Hematopoietic multipotent progenitor cell treated with erythropoietin and hydrocortisone succinate and interleukin-3 and kit ligand, for 8 days (in vitro differentiated cells): ENCODE results near the gene SHFL.

Source experiments
- DNase-seq: peaks from one replicate; pipeline ENCODE4 v3.0.0-alpha.2; 2015

SHFL gene

GRCh38 chr19:10085641-10086590, at the start of gene SHFL:
SHFL (plus strand) TSS chr19:10086317; CDS start chr19:10086428, 111 bp downstream.
- peak; percentile 80 for DNase-seq

DNA sequence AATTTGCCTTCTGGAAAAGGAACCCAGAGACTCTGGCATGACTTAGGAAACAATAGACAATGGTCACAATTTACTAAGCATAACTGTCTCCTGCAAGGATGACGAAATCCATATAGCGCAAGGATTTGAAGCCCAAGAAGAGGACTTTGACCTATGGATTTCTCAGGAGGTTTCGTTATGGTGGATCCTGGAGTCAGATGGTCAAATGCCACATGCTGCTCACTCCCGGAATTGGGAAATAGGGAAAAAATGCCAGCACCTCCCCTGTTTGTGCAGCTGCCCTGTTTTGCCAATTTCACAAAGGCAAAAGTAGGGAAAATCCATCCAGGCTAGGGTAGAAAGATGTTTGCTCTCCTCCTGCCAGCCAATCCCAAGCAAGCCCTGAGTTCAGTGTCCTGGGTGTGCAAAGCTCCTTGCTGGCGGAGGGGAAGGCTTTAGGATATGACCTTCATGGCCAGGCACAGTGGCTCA, 49.5 kb upstream of the SHFL start:
- no peak for DNase-seq

DNA sequence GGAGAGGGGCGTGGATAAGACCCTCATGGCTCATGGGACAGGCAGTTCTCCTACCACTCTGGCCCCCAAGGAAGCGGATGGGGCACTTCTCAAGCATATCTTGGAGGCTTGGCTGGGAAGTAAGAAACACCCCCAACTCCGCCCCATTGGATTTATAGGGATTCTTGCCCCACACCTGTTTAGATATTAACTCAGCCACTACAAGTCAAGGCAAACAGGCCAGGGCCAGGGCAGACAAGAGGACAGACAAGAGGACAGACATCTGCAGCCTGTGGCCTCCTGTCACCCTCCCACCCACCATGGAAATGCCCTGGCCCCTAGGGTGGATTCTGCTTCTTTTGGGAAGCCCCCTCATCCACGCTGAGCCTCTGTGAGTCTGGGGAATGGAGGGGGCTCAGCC, 48.8 kb upstream of the SHFL start:
- no peak for DNase-seq

GRCh38 chr19:10037809-10038208, 48.3 kb upstream of the SHFL start:
- DNase-seq = no peak

DNA sequence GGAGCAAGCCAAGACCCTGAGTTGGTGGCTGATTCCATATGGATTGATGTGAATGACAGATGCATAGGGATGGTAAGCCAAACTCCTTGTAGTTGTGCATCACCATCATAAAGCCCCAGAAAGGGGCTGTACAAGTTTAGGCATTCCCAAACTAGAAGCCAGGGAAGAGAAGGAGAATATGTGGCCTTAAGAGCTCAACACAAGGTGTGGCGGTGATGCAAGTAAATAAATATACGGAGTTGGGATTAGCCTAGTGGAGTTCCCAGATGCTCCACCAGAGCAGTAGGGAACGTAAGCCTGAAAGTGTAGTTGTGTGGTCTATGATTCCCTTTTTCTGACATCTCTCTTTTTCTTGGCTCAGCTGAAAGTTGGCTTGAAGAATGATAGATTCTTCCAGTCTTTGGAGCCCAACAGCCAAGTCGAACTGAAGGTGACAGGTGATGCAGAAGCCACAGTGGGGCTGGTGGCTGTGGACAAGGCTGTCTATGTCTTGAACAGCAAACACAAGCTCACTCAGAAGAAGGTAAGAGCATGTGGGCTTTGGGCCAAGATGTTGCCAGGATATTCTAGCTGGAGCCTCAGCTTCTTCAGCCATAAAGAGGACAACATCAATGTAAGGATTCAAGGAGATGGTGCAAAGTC, 42.7 kb upstream of the SHFL start:
- no peak for DNase-seq

GRCh38 chr19:10044390-10044789, 41.7 kb upstream of the SHFL start:
- DNase-seq = no peak

- DNase-seq = no peak
Observed at GRCh38 chr19:10045371-10045770, 40.7 kb upstream of the SHFL start.

GRCh38 chr19:10049626-10050025, 36.5 kb upstream of the SHFL start:
- DNase-seq = no peak

DNA sequence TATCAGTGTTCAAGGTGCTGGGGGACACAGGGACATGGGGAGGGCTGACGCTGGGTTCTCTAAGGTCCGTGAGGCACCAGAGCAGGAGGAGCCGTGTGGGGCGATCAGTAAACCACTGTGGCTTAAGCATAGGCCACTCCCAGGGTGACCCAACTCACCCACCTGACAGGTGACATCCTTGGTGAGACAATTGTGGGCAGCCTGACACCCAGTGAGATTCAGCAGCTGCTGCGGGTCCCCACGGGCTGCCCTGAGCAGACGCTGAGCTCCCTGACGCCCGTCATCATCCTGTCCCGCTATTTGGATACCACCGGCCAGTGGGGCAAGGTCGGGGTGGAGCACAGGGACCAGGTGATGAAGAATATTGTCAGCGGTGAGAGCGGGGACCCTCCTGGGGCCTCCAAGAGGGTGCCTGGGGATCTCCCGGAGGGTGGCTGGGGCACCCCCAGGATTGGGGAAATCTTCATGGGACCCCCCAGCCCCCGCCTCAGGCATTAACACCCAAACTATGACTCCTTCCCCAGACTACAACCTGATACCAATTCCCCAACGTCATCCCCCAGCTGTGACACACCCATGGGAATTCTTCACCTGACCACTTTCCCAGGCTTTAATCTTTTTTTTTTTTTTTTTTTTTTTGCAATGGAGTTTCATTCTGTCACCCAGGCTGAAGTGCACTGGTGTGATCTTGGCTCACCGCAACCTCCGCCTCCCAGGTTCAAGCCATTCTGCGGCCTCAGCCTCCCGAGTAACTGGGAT, 33.3 kb upstream of the SHFL start:
- DNase-seq = no peak

DNA sequence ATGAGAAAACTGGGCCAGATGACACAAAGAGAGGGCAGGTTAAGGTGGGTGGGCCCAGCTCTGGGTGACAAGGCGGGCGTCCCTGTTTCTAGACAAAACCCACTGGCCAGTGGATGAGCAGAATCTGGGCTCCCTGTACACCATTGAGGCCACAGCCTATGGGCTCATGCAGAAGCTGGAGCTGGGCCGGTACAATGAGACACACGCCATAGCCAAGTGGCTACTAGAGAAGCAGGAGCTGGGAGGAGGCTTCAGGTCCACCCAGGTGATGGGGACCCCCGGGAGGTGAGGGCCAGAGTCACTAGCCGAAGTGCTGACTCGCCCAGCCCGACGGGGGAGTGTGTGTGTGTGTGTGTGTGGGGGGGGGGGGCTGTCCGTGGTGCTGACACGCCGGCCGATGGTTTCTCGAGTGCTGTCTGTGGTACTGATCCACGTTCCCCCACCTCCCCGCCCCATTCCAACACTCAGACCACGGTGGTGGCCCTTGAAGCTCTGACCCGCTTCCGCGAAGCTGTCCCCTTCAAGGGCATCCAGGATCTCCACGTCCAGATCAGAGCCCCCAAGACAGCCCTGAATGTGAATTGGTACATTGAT, 24.3 kb upstream of the SHFL start:
- no peak for DNase-seq

- no peak for DNase-seq
Observed at GRCh38 chr19:10068205-10068604, 17.9 kb upstream of the SHFL start.

GRCh38 chr19:10069046-10069445, 17.1 kb upstream of the SHFL start:
- no peak for DNase-seq

DNA sequence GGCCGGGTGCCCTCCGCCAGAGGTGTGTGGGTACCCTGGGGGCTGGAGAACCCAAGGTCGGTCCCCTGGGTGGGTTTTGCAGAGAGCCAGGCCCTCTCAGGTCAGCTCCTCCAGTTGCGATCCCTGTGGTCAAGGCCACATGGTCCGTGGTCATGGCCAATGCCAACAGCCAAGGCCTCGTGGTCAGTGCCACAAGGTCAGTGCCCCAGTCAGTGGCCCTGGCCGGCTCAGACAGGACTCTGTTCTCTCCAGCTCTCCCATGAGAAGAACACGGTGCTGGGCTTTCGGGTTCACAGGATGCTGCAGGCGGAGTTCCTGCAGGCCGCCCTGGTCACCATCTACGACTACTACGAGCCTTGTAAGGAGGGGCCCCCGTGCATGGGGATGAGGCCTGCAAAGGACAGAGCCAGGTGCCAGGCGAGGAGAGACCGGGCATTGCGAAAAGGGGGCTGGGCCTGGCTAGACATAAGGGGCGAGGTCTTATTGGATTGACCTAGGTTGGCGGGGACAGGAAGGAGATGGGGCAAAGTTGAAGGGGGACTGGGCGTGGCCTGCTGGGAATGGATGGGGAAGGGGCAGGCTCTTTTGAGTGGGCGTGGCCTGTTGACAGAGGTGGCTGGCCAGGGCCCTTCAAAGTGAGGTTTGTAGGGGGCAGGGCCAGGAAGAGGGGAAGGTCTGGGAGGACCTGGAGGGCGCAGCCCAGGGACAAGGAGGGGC, 15.2 kb upstream of the SHFL start:
- no peak for DNase-seq

DNA sequence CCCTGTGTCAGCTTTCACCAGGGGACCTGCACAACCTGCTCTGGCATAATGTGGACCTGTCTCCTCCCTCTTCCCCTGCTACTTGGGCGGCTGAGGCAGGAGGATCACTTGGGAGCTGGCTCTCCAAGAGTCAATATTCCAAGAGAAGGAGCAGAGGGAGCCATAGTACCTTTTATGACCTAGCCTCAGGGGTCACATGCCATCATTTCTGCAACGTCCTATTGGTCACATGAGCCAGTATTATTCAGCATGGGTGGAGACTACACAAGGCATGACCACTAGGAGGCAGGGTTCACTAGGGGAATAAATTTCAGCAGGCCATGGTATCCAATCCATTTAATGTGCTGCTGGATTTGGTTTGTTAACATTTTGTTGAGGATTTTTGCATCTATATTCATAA, 12.0 kb upstream of the SHFL start:
- peak; percentile 65 for DNase-seq

GRCh38 chr19:10076535-10076934, 9.6 kb upstream of the SHFL start:
- no peak for DNase-seq

DNA sequence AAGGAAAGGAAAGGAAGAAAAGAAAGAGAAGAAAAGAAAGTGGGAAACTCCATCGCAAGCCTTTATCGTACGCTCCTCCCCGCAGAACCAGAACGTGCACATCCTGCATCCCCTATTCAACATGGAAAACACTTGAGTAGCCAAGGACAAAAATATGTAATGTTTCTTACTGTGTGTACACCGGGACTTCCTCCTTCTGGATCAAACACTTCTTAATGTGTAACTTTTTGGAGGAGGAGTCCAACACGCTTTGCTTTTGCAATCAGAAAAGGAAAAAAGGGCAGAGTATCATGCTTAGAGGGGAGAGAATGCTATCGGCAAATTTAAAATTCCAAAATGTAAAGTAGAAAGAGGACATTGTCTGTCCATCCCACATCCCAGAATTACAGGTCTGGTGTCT, 7.8 kb upstream of the SHFL start:
- no peak for DNase-seq

DNA sequence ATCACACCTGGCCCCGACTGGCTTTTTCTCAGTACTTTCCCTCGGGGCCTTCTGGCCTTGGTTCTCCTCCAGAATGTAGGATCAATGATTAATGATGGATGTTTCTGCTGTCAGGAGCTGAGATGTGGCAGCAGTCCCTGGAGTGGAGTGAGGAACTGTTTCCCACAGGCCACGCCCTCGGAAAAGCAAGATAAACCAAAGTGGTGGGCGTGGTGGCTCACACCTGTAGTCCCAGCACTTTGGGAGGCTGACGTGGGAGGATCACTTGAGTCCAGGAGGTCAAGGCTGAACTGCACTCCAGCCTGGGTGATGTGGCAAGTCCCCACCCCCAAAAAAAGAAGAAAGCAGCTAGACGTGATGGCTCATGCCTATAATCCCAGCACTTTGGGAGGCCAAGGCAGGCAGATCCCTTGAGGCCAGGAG, 7.1 kb upstream of the SHFL start:
- no peak for DNase-seq

- DNase-seq = no peak
Observed at GRCh38 chr19:10083911-10084310, 2.2 kb upstream of the SHFL start.

GRCh38 chr19:10084803-10085202, 1.3 kb upstream of the SHFL start:
- DNase-seq = no peak

- no peak for DNase-seq
Observed at GRCh38 chr19:10086591-10087192, 575 bp downstream of the SHFL start.

GRCh38 chr19:10087296-10088061, 1.4 kb downstream of the SHFL start:
- no peak for DNase-seq
